GM06990 (cell line): ENCODE measurements around the gene BMP3.
A peak's percentile ranks its signal among the peaks of the same experiment; 100 is the strongest.

Experiments used
- DNase-seq: peaks from one replicate; pipeline ENCODE4 v3.0.0-alpha.2; 2011; ENCODE audit not compliant: insufficient read length; ENCODE audit errors: extremely low read depth
- H3K27me3 ChIP-seq: replicated peaks from 2 replicates; pipeline ENCODE4 v1.6.0; 2011; ENCODE audit warnings: low read length; ENCODE audit not compliant: control insufficient read depth, insufficient read depth
- H3K36me3 ChIP-seq: 2 replicates; pipeline ENCODE4 v1.5.1; 2011; ENCODE audit warnings: low read length; ENCODE audit not compliant: control insufficient read depth, insufficient read depth
- H3K4me3 ChIP-seq: replicated peaks from 2 replicates; pipeline ENCODE4 v1.5.1; 2011; ENCODE audit warnings: low read depth, mild to moderate bottlenecking, control low read depth, low read length
- TF ChIP-seq, protein P1 (sequence below): IDR thresholded peaks from 2 replicates; pipeline ENCODE4 v1.5.1; 2011; ENCODE audit warnings: low read length, control low read depth, mild to moderate bottlenecking, inconsistent platforms; ENCODE audit not compliant: insufficient read depth, poor library complexity, severe bottlenecking

Gene BMP3, protein sequence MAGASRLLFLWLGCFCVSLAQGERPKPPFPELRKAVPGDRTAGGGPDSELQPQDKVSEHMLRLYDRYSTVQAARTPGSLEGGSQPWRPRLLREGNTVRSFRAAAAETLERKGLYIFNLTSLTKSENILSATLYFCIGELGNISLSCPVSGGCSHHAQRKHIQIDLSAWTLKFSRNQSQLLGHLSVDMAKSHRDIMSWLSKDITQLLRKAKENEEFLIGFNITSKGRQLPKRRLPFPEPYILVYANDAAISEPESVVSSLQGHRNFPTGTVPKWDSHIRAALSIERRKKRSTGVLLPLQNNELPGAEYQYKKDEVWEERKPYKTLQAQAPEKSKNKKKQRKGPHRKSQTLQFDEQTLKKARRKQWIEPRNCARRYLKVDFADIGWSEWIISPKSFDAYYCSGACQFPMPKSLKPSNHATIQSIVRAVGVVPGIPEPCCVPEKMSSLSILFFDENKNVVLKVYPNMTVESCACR

DNA sequence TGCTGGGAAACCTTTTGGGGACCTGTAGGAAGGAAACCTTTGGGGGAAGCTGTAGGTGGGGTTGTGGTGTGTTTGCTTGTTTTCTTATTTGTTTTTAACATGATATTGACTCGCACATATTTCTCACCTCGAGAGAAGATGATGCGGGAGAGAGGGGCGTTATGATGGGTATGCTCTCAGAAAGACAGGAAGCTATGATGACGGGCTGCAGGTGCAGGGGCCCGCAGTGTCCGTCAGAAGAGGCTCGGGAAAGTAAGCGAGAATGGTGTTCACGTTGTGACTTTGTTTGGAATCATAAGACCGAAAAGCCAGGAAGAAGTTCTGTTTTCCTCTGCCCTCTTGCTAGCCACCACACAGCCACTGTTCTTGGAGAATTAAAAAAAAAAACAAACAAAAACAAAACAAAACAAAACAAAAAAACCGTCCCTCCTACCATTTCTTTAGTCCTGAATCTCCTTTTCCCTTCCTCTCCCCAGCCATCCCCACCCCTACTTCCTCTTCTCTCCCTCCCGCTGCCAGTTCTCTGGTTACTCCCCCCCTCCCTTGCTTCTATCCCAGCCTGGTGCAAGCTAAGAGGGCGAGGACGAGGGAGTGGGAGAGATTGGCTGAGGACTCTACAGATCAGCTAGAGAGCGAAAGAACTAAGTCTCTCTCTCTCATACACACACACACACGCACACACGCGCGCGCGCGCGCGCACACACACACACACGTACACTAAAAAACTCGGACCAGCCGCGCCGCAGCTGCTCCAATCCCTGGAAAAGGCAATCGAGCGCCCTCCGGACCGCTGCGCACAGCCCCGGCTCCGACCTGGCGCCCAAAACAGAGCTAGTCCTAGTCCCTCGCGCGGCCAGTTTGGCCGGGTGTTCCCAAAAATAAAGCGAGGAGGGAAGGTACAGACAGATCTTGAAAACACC lies at the start of gene BMP3:
TSS of gene BMP3 (plus strand) at position 648 of the 920 bp plus-strand sequence. CDS start 577 bp downstream, outside the sequence.
- no peaks in the 10 kb centered on the region for H3K36me3 ChIP-seq
- no peak for DNase-seq
- peaks cover 3% of the 10 kb centered on the region; the same call in 1 of the 2 replicates for H3K27me3 ChIP-seq
- TF ChIP-seq, protein P1, sequence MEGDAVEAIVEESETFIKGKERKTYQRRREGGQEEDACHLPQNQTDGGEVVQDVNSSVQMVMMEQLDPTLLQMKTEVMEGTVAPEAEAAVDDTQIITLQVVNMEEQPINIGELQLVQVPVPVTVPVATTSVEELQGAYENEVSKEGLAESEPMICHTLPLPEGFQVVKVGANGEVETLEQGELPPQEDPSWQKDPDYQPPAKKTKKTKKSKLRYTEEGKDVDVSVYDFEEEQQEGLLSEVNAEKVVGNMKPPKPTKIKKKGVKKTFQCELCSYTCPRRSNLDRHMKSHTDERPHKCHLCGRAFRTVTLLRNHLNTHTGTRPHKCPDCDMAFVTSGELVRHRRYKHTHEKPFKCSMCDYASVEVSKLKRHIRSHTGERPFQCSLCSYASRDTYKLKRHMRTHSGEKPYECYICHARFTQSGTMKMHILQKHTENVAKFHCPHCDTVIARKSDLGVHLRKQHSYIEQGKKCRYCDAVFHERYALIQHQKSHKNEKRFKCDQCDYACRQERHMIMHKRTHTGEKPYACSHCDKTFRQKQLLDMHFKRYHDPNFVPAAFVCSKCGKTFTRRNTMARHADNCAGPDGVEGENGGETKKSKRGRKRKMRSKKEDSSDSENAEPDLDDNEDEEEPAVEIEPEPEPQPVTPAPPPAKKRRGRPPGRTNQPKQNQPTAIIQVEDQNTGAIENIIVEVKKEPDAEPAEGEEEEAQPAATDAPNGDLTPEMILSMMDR: no peak
- H3K4me3 ChIP-seq: peak within 1 kb of the TSS; percentile 53

DNA sequence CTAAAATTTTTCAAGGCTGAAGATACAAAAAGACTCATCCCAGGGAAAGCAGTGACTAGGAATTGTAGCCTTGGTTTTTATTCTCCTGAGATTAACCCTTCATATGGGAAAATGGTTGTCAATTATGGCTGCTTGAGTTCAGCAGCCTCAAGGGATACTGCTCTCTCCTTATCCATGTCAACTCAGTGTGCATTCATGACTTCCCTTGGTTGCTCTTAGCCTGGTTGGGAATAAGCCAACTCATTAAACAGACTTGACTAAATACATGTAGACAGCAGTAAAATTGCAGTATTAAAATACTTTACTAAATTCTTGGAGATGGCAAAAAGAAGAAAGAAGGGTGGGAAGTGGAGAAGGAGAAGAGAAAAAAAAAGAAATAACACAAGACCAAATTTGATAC lies 44.5 kb upstream of the BMP3 start:
- H3K27me3 ChIP-seq: no peaks in the 10 kb centered on the region
- H3K36me3 ChIP-seq: no peaks in the 10 kb centered on the region
- TF ChIP-seq, protein P1: no peak
- H3K4me3 ChIP-seq: no peak overlapping the region
- no peak for DNase-seq

DNA sequence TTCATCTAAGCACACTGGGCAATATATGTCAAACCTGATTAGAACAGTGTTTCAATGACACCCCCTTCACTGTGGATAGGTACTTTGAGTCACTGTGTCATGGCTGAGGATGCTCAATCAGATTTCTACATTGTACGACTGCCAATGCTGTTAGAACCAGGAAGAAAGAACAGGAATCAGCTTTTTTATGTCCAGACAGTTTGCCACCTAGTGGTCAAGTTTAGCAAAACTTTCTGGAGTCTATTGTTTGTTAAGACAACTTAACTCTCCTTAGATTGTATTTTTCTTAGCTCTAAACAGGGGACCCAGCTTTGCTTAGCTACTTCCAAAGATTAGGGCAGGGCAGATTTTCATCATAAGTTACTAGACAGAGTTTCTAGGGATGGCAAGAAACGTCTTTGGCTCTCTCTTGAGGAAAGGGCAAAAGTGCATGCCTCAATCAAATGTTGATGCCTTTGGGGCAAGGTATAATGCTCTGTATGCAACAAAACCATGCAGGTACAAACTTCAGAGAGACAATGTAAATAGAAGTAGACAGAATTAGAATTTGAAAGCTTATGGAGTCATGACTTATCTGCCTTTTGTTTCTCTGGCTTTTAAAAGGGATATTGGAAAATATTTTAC lies 40.5 kb upstream of the BMP3 start:
- DNase-seq: peak; percentile 31
- TF ChIP-seq, protein P1: peak; percentile 52
- Histone ChIP-seq H3K4me3 (no peak overlapping the region), H3K36me3 (no peaks in the 10 kb centered on the region), H3K27me3 (no peaks in the 10 kb centered on the region)

DNA sequence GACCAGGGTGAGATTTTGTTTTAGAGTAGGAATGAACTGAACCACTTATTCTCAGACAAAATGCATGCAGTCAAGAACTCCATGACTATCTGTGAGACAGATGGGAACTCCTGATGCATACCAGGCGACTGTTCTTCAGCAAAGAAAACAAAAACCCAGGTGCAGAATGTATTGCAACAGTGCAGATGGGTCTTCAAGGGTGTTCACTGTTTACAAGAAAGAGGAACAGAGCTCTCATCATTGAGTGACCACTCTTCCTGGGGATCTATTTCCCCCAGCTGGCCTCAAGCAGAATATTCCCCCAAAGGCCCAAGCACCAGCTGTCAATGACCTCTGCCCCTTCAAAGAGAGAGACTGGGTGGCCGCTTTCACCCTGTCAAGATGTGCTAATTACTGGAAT lies 39.7 kb upstream of the BMP3 start:
- DNase-seq: no peak
- TF ChIP-seq, protein P1: no peak
- no peak overlapping the region for H3K4me3 ChIP-seq
- no peaks in the 10 kb centered on the region for H3K27me3 ChIP-seq
- H3K36me3 ChIP-seq: no peaks in the 10 kb centered on the region

DNA sequence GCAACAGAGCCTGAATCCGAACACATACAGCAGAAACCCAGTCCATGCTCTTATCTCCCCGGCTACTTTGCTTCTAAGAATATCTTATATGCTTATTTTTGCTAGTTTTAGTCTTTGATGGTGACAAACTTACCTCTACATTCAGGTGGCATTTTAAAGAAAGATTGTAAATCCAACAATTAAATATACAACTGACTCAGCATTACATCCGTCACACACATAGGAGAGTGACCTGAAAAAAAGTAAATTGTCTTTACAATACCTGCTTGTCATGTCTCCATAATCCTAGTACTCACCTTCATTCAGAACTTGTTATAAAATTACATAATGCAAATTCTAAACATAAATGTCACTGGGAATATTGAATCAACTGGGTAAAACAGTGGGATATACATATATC lies 30.6 kb upstream of the BMP3 start:
- DNase-seq: no peak
- TF ChIP-seq, protein P1: no peak
- H3K4me3 ChIP-seq: no peak overlapping the region
- no peaks in the 10 kb centered on the region for H3K27me3 ChIP-seq
- no peaks in the 10 kb centered on the region for H3K36me3 ChIP-seq
